ENCODE measurements around the gene PDHA1.

- TF ChIP-seq CTCF (IDR thresholded peaks at IDR 0.05; ENCODE audit: low read depth, low read length) (no peak), EZH2phosphoT487 (IDR thresholded peaks at IDR 0.05; ENCODE audit: low read depth) (no peak)
These were observed 17.2 kb downstream of the PDHA1 start for GRCh38 chrX:19360903-19361302.

Measured in OCI-LY3 (cell line).